ENCODE measurements around the gene GRSF1. TPM values are rescaled to one million over a fixed set of nuclear protein-coding genes. Genes with fewer than 3 reads are reported as not detected.
A peak's percentile ranks its signal among the peaks of the same experiment; 100 is the strongest.
"Not testable (repeated sequence)": the region's sequence is repeated elsewhere in the genome, so short reads cannot be mapped to it uniquely, and the experiment has no call there.

GRSF1 gene
- polyA plus RNA-seq, 3 donors: 29.1 to 95.9 (median 93.6) TPM

- Histone ChIP-seq H3K4me3 (replicated peaks in 1 of 3; ENCODE audit: low read depth in 2 of 3, low read length in 3 of 3) (no peak overlapping the region), H3K9ac (ENCODE audit: insufficient read depth, low read length, poor library complexity, severe bottlenecking) (no peak overlapping the region), H3K36me3 (replicated peaks in 1 of 2; ENCODE audit: control insufficient read depth in 1 of 2, insufficient read depth in 2 of 2, low read length in 2 of 2) (peaks cover 26 to 57% of the 10 kb centered on the region in 2 donors), H3K4me2 (replicated peaks; ENCODE audit: extremely low read depth, low read length, poor library complexity, severe bottlenecking) (no peak overlapping the region), H3K4me1 (ENCODE audit: control insufficient read depth in 1 of 2, insufficient read depth in 2 of 2, low read length in 2 of 2) (no peaks in the 10 kb centered on the region), H3K79me2 (ENCODE audit: insufficient read depth, low read length) (no peaks in the 10 kb centered on the region), H4K20me1 (ENCODE audit: insufficient read depth, low read length) (no peaks in the 10 kb centered on the region), H3K27me3 (ENCODE audit: control insufficient read depth in 2 of 2, insufficient read depth in 2 of 2, low read length in 2 of 2) (no peaks in the 10 kb centered on the region), H3K9me3 (replicated peaks in 1 of 2; ENCODE audit: control insufficient read depth in 1 of 2, insufficient read depth in 1 of 2, low read length in 2 of 2) (no peaks in the 10 kb centered on the region), H2AFZ (ENCODE audit: insufficient read depth, low read depth, low read length, poor library complexity, severe bottlenecking) (no peak overlapping the region), H3K27ac (ENCODE audit: low read depth in 1 of 2, low read length in 2 of 2) (peak overlapping the region in 1 of 2 donors; percentile 16)
- TF ChIP-seq CTCF (IDR thresholded peaks at IDR 0.05): no peak
- WGBS (ENCODE audit: insufficient coverage): no CpG with 5 or more reads among the region's 5 CpGs
- H3K27ac Mint-ChIP-seq: no peak overlapping the region
- H3K36me3 Mint-ChIP-seq: peaks cover 43 to 45% of the 10 kb centered on the region in 2 donors
- intact Hi-C loops (cut with micrococcal nuclease): no loop called here
- peaks cover 0 to 1% (median 0%) of the 10 kb centered on the region in 3 donors for H3K27me3 Mint-ChIP-seq (ENCODE audit: low read depth in 3 of 3)
- no peak for DNase-seq
- H3K9me3 Mint-ChIP-seq: no peaks in the 10 kb centered on the region
- H3K4me1 Mint-ChIP-seq: no peaks in the 10 kb centered on the region
- no peak overlapping the region for H3K4me3 Mint-ChIP-seq
Observed at GRCh38 chr4:70778888-70779422, 60.7 kb downstream of the GRSF1 start.

GRCh38 chr4:70772929-70773555 is 66.6 kb downstream of the GRSF1 start:
- Histone ChIP-seq H3K4me2 (replicated peaks; ENCODE audit: extremely low read depth, low read length, poor library complexity, severe bottlenecking) (peak overlapping the region; percentile 73), H3K4me1 (ENCODE audit: control insufficient read depth in 1 of 2, insufficient read depth in 2 of 2, low read length in 2 of 2) (peaks cover 4% of the 10 kb centered on the region in 2 donors), H3K79me2 (ENCODE audit: insufficient read depth, low read length) (no peaks in the 10 kb centered on the region), H3K27ac (ENCODE audit: low read depth in 1 of 2, low read length in 2 of 2) (peak overlapping the region; percentile 38 to 81), H3K36me3 (replicated peaks in 1 of 2; ENCODE audit: control insufficient read depth in 1 of 2, insufficient read depth in 2 of 2, low read length in 2 of 2) (peaks cover 21 to 47% of the 10 kb centered on the region in 2 donors), H3K9ac (ENCODE audit: insufficient read depth, low read length, poor library complexity, severe bottlenecking) (peak overlapping the region; percentile 45), H2AFZ (ENCODE audit: insufficient read depth, low read depth, low read length, poor library complexity, severe bottlenecking) (peak overlapping the region; percentile 51), H3K27me3 (ENCODE audit: control insufficient read depth in 2 of 2, insufficient read depth in 2 of 2, low read length in 2 of 2) (no peaks in the 10 kb centered on the region), H3K9me3 (replicated peaks in 1 of 2; ENCODE audit: control insufficient read depth in 1 of 2, insufficient read depth in 1 of 2, low read length in 2 of 2) (no peaks in the 10 kb centered on the region), H4K20me1 (ENCODE audit: insufficient read depth, low read length) (no peaks in the 10 kb centered on the region), H3K4me3 (replicated peaks in 1 of 3; ENCODE audit: low read depth in 2 of 3, low read length in 3 of 3) (peak overlapping the region; percentile 24 to 65 (median 65))
- peak overlapping the region; percentile 37 to 67 for H3K4me3 Mint-ChIP-seq
- WGBS (ENCODE audit: insufficient coverage): no CpG with 5 or more reads among the region's 6 CpGs
- intact Hi-C loops (cut with micrococcal nuclease): loop anchor here in 1 of 2 donors (5.0 kb wide), 1 partner anchor 66 kb away; no protein-coding TSS in a partner anchor
- H3K4me1 Mint-ChIP-seq: peaks cover 6% of the 10 kb centered on the region
- H3K9me3 Mint-ChIP-seq: no peaks in the 10 kb centered on the region
- H3K36me3 Mint-ChIP-seq: peaks cover 35 to 39% of the 10 kb centered on the region in 2 donors
- H3K27ac Mint-ChIP-seq: peak overlapping the region; percentile 73 to 95 (median 86)
- peak; percentile 27 to 45 (median 28) for DNase-seq
- no peak for TF ChIP-seq CTCF (IDR thresholded peaks at IDR 0.05)
- no peaks in the 10 kb centered on the region for H3K27me3 Mint-ChIP-seq (ENCODE audit: low read depth in 3 of 3)

GRCh38 chr4:70769396-70769795 is 70.3 kb downstream of the GRSF1 start:
- whole genome bisulfite sequencing (ENCODE audit: insufficient coverage): no CpG with 5 or more reads among the region's 1 CpG
- H3K4me1 Mint-ChIP-seq; H3K9ac ChIP-seq (ENCODE audit: insufficient read depth, low read length, poor library complexity, severe bottlenecking); intact Hi-C loops (cut with micrococcal nuclease); H3K9me3 ChIP-seq (replicated peaks in 1 of 2; ENCODE audit: control insufficient read depth in 1 of 2, insufficient read depth in 1 of 2, low read length in 2 of 2); H3K27ac ChIP-seq (ENCODE audit: low read depth in 1 of 2, low read length in 2 of 2); H3K27ac Mint-ChIP-seq; H3K4me3 Mint-ChIP-seq; H3K27me3 ChIP-seq (ENCODE audit: control insufficient read depth in 2 of 2, insufficient read depth in 2 of 2, low read length in 2 of 2); H4K20me1 ChIP-seq (ENCODE audit: insufficient read depth, low read length); H3K4me1 ChIP-seq (ENCODE audit: control insufficient read depth in 1 of 2, insufficient read depth in 2 of 2, low read length in 2 of 2); H3K4me2 ChIP-seq (replicated peaks; ENCODE audit: extremely low read depth, low read length, poor library complexity, severe bottlenecking); H3K27me3 Mint-ChIP-seq (ENCODE audit: low read depth in 3 of 3); H3K79me2 ChIP-seq (ENCODE audit: insufficient read depth, low read length); DNase-seq; H2AFZ ChIP-seq (ENCODE audit: insufficient read depth, low read depth, low read length, poor library complexity, severe bottlenecking); H3K4me3 ChIP-seq (replicated peaks in 1 of 3; ENCODE audit: low read depth in 2 of 3, low read length in 3 of 3); H3K9me3 Mint-ChIP-seq: not testable (repeated sequence)
- H3K36me3 Mint-ChIP-seq: peaks cover 41 to 58% of the 10 kb centered on the region in 2 donors
- peaks cover 27 to 55% of the 10 kb centered on the region in 2 donors for H3K36me3 ChIP-seq (replicated peaks in 1 of 2; ENCODE audit: control insufficient read depth in 1 of 2, insufficient read depth in 2 of 2, low read length in 2 of 2)

Measured in CD14-positive monocyte (primary cell).